Adrenal gland (tissue), 12 donors: Measurements from ENCODE around the gene COLGALT1. TPM values are rescaled to one million over a fixed set of nuclear protein-coding genes. Genes with fewer than 3 reads are reported as not detected.

Source experiments
- DNase-seq, 7 donors: peaks; one replicate each; pipeline ENCODE4 v3.0.0-alpha.2; 2019 to 2020
- H3K27ac ChIP-seq, 5 donors: fragments of 200-600 bp; sonication (generic) in 4 of 5; 1 replicate in 3 of 5; 2 replicates in 2 of 5; pipeline versions ENCODE4 v1.5.1 to v1.8.0; 2016 to 2020; ENCODE audit warnings: mild to moderate bottlenecking in 1 of 5
- H3K27me3 ChIP-seq: fragments of 200-600 bp; 2 replicates; pipeline ENCODE4 v1.8.0; 2021
- H3K36me3 ChIP-seq, 2 donors: fragments of 200-600 bp; replicated peaks in 1 of 2; 1 replicate in 1 of 2; 2 replicates in 1 of 2; pipeline versions ENCODE4 v1.5.1 to v1.8.0; 2018 to 2022
- H3K4me1 ChIP-seq, 2 donors: fragments of 200-600 bp; replicated peaks in 1 of 2; 1 replicate in 1 of 2; 2 replicates in 1 of 2; pipeline versions ENCODE4 v1.5.1 to v1.8.0; 2018 to 2021
- H3K4me3 ChIP-seq, 4 donors: fragments of 200-600 bp; sonication (generic) in 3 of 4; one replicate each; pipeline ENCODE4 v1.5.1; 2016 to 2018
- H3K9me3 ChIP-seq, 3 donors: fragments of 200-600 bp; sonication (generic) in 1 of 3; replicated peaks in 1 of 3; 1 replicate in 2 of 3; 2 replicates in 1 of 3; pipeline versions ENCODE4 v1.5.1 to v1.8.0; 2016 to 2021
- CTCF ChIP-seq, 6 experiments: fragments of 450-650 bp in 4 of 6; fragments of 200-600 bp in 2 of 6; sonication (generic) in 1 of 6; IDR thresholded peaks; 1 replicate in 5 of 6; 2 replicates in 1 of 6; pipeline versions ENCODE4 v1.5.1 to v1.8.0; 2016 to 2021; ENCODE audit warnings: antibody characterized with exemption in 6 of 6, mild to moderate bottlenecking in 2 of 6, moderate library complexity in 1 of 6
- POLR2A ChIP-seq, 2 donors: fragments of 450-650 bp; IDR thresholded peaks; one replicate each; pipeline ENCODE4 v1.6.1; 2017; ENCODE audit warnings: antibody characterized with exemption in 2 of 2, mild to moderate bottlenecking in 2 of 2, moderate library complexity in 1 of 2
- WGBS, 4 donors: extraction: QIAGEN DNeasy Blood & Tissue Kit in 2 of 4; methylation state at CpG; one replicate each; pipeline versions ENCODE4 v1.1.5 to v1.1.7; 2013 to 2017; 5-methylcytosine and 5-hydroxymethylcytosine counted together
- intact Hi-C, 2 donors: fragments of 100-400 bp; cut with DNase I; formaldehyde crosslinking; loops; one replicate each; pipeline versions ENCODE4 v1.14.1 to v1.15.0; 2022 to 2023
- polyA plus RNA-seq, 3 donors: library from polyadenylated mRNA; stranded (reverse); fragments of 200-250 nt in 2 of 3; fragments of 350-450 nt in 1 of 3; fragmentation: Illumina TruSeq in 1 of 3; extraction: RNeasy Lipid Tissue Mini Kit (QIAGEN cat#74804) in 1 of 3; gene quantifications; one replicate each; pipeline ENCODE4 v1.2.3, GENCODE V29; 2013 to 2014
- total RNA-seq, 9 donors: library from RNA; depleted of rRNA in 4 of 9; stranded (reverse); fragments of >200 nt in 4 of 9; fragments of 120-200 nt in 1 of 9; fragmentation: NEBNext Ultra II Directional in 1 of 9; extraction: Animal tissue kit (Norgen Biotek cat#: 25700) in 1 of 9; gene quantifications; one replicate each; pipeline versions ENCODE4 v1.1.0 to v1.2.4, GENCODE V29; 2013 to 2023
- donor health status: healthy with polysubstance abuse.
- donor health status: Bipolar disorder and iron deficiency.
- donor health status: DM: yes; HTN: yes; CAD: no.
- donor health status: DM: no; HTN: no; CAD: no.
- donor health status: DM: no; HTN: no; CAD: no.
- donor health status: DM: yes; HTN: yes; CAD: no.

COLGALT1 gene
- total and polyA plus RNA-seq, 12 donors, result 23.5 to 81.0 (median 56.7) TPM

DNA sequence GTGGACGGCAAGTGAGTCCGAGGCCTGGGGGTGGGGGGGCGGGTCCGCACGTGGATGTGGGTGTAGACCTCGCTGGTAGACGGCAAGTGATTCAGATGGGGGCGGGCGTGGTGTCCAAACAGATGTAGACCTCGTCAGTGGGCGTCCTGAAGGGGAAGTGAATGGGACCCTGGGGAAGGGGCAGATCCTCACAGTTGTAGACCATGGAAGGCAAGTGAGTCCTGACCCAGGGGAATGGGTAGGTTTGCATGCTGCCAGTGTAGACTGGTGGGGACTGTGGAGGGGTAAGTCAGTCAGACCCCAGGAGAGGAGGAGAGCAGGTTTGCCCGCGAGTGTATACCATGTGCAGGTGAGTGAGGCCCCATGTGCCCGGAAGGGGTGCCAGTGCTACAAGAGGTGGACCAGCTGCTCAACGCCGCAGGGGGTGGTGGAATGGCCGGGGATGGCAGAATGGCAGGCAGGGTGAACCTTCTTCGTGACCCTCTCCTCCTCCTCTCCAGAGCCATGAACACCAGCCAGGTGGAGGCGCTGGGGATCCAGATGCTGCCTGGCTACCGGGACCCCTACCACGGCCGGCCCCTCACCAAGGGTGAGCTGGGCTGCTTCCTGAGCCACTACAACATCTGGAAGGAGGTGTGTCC, 22.1 kb downstream of the COLGALT1 start:
- 83 to 93% (median 86%) methylated on average over 13 to 22 of the region's 22 CpGs for WGBS, 4 donors
- TF ChIP-seq POLR2A (IDR thresholded peaks at IDR 0.05), result no peak
- no peak for TF ChIP-seq CTCF (IDR thresholded peaks at IDR 0.05)
- intact Hi-C loops, result loop anchor here (10.0 kb wide), 1 partner anchor 83 kb away; no protein-coding TSS in a partner anchor
- no peak overlapping the region for H3K4me3 ChIP-seq
- no peak overlapping the region for H3K27ac ChIP-seq
- no peak for DNase-seq
- H3K27me3 ChIP-seq, result no peaks in the 10 kb centered on the region
- peaks cover 0 to 46% of the 10 kb centered on the region in 2 donors for H3K36me3 ChIP-seq
- no peaks in the 10 kb centered on the region for H3K9me3 ChIP-seq
- H3K4me1 ChIP-seq, result no peaks in the 10 kb centered on the region

DNA sequence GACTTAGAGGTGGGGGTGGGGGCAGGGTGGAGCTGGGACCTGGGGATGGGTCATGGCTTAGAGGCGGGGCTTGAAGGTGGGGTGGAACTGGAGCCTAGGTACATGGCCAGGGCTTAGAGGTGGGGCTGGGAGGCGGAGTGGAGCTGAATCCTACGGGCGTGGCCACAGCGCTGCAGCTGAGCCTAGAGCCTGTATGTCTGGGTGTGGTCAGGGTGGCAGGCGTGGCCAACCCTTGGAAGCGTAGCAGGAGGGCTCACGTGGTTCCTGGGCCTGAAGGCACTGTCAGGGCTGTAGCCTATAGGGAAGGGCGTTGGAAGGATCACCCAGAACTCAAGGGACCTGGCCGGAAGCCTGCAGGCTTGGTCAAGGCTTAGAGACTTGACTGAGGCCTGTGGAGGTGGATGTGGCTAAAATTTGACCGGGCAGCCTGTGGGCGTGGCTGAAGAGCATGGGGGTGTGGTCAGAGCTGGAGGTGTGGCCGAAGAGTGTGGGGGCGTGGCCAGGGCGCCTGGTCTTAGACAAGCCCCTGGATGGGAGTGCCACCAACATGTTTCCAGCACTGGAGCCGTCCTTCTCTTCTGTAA, 24.3 kb downstream of the COLGALT1 start:
- intact Hi-C loops, result loop anchor here (10.0 kb wide), 1 partner anchor 85 kb away; no protein-coding TSS in a partner anchor
- WGBS, 4 donors, result 62 to 70% (median 65%) methylated on average over 10 to 16 of the region's 16 CpGs
- peak overlapping the region in 1 of 5 donors; percentile 10 for H3K27ac ChIP-seq
- H3K4me1 ChIP-seq, result no peaks in the 10 kb centered on the region
- peak in 6 of 7 donors; percentile 34 to 65 (median 48) for DNase-seq
- no peaks in the 10 kb centered on the region for H3K9me3 ChIP-seq
- no peaks in the 10 kb centered on the region for H3K27me3 ChIP-seq
- TF ChIP-seq CTCF (IDR thresholded peaks at IDR 0.05) (no peak), POLR2A (IDR thresholded peaks at IDR 0.05) (no peak)
- peaks cover 0 to 47% of the 10 kb centered on the region in 2 donors for H3K36me3 ChIP-seq
- no peak overlapping the region for H3K4me3 ChIP-seq

DNA sequence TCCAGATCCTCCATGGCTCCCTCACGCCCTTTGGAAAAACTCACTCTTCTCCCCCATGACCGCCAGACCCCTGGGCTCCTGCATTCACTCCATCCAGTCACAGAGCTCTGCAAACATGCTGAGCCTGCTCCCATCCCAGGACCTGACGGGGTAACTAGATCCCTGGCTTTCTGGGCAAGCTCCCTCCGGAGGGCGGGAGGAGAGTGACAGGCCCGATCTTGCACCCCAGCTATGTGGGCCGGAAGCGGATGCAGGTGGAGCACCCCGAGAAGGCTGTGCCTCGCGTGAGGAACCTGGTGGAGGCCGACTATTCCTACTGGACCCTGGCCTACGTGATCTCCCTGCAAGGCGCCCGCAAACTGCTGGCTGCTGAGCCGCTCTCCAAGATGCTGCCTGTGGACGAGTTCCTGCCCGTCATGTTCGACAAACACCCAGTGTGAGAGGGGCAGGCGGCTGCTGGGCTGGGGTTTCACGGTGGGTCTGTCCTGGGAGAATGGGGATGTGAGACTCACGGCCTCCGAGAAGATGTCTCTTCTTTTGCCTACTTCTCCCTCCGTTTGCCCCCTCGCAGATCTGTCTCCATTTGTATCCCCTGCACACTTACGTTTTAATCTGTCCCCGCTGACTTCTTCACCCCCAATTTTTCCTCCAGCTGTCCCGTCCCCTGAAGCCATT, 25.2 kb downstream of the COLGALT1 start:
- TF ChIP-seq POLR2A (IDR thresholded peaks at IDR 0.05) (no peak), CTCF (IDR thresholded peaks at IDR 0.05) (no peak)
- Histone ChIP-seq H3K36me3 (peaks cover 0 to 45% of the 10 kb centered on the region in 2 donors), H3K4me1 (no peaks in the 10 kb centered on the region), H3K4me3 (no peak overlapping the region), H3K27me3 (no peaks in the 10 kb centered on the region), H3K27ac (no peak overlapping the region), H3K9me3 (no peaks in the 10 kb centered on the region)
- no peak for DNase-seq
- 88 to 92% (median 91%) methylated on average over 21 to 28 of the region's 28 CpGs for WGBS, 4 donors
- intact Hi-C loops, result no loop called here

DNA sequence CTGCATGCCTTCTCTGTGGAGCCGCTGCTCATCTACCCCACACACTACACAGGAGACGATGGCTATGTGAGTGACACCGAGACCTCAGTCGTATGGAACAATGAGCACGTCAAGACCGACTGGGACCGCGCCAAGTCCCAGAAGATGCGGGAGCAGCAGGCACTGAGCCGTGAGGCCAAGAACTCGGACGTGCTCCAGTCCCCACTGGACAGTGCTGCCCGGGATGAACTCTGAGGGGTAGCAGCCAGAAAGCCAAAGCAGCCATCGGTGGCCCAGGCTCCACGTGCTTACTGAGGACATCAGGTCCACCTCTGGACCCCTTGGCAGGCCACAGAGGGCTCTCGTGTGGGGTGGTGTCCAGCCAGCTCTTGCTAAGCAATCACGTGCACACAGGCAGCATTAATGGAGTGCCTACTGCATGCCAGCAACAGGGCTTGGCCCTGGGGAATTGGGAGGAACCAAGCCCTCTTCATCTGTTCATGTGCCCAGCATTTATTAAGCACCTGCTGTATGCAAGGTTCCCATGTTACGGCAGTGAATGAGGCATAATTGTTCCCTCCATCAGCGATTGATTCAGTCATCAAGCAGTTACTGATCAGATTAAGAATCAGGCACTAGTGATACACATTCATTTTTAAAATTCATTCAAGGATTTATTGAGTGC, 25.9 kb downstream of the COLGALT1 start:
- no peak for TF ChIP-seq POLR2A (IDR thresholded peaks at IDR 0.05)
- no peak for TF ChIP-seq CTCF (IDR thresholded peaks at IDR 0.05)
- Histone ChIP-seq H3K36me3 (peaks cover 0 to 38% of the 10 kb centered on the region in 2 donors), H3K9me3 (no peaks in the 10 kb centered on the region), H3K4me1 (no peaks in the 10 kb centered on the region), H3K4me3 (no peak overlapping the region), H3K27ac (no peak overlapping the region), H3K27me3 (no peaks in the 10 kb centered on the region)
- WGBS, 4 donors, result 87 to 93% (median 89%) methylated on average over 15 to 19 of the region's 19 CpGs
- intact Hi-C loops, result no loop called here
- peak in 1 of 7 donors; percentile 22 for DNase-seq
